NCI-H2171 (cell line): ENCODE results near the gene PPRC1.

Experiments used
- DNase-seq: peaks from one replicate; lab custom pipeline; 2025; lab: John Stamatoyannopoulos, UW

PPRC1 gene, protein sequence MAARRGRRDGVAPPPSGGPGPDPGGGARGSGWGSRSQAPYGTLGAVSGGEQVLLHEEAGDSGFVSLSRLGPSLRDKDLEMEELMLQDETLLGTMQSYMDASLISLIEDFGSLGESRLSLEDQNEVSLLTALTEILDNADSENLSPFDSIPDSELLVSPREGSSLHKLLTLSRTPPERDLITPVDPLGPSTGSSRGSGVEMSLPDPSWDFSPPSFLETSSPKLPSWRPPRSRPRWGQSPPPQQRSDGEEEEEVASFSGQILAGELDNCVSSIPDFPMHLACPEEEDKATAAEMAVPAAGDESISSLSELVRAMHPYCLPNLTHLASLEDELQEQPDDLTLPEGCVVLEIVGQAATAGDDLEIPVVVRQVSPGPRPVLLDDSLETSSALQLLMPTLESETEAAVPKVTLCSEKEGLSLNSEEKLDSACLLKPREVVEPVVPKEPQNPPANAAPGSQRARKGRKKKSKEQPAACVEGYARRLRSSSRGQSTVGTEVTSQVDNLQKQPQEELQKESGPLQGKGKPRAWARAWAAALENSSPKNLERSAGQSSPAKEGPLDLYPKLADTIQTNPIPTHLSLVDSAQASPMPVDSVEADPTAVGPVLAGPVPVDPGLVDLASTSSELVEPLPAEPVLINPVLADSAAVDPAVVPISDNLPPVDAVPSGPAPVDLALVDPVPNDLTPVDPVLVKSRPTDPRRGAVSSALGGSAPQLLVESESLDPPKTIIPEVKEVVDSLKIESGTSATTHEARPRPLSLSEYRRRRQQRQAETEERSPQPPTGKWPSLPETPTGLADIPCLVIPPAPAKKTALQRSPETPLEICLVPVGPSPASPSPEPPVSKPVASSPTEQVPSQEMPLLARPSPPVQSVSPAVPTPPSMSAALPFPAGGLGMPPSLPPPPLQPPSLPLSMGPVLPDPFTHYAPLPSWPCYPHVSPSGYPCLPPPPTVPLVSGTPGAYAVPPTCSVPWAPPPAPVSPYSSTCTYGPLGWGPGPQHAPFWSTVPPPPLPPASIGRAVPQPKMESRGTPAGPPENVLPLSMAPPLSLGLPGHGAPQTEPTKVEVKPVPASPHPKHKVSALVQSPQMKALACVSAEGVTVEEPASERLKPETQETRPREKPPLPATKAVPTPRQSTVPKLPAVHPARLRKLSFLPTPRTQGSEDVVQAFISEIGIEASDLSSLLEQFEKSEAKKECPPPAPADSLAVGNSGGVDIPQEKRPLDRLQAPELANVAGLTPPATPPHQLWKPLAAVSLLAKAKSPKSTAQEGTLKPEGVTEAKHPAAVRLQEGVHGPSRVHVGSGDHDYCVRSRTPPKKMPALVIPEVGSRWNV (N-terminal part only)

DNA sequence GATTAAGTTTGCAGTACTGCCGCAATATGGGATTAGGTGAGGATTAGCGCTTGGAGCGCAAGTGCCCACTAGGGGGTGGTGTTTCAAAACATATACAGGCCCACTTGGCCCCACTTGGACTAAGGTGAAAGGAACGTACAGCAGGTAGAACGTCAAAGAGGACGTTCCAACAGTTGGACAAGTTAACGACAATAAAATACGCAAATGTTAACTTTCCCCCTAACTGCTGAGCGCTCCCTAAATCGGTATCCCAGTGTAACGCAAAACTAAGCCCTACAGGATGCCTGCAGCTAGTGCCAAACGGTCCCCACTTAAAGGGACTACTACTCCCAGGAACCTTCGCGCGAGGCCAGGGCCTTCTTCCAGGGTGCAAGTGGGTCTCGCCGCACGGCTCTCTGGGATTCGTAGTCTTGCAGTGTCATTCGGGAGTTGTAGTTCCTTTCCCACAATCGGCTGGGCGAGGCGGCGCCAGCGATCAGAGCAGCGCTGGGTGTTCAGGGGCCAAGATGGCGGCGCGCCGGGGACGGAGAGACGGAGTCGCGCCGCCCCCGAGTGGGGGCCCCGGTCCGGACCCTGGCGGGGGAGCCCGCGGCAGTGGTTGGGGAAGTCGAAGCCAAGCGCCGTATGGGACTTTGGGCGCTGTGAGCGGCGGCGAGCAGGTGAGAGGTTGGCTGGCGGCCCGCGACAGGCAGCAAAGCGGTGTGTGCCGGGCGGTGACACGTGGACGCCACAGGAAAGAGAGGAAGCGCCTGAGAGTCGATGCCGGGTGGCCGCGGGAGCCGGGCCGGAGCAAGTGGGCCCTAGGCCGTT is at the start of gene PPRC1:
Gene PPRC1 (plus strand): TSS at position 478 of the 810 bp plus-strand sequence. CDS start 29 bp downstream, at position 507.
- peak; percentile 91 for DNase-seq

DNA sequence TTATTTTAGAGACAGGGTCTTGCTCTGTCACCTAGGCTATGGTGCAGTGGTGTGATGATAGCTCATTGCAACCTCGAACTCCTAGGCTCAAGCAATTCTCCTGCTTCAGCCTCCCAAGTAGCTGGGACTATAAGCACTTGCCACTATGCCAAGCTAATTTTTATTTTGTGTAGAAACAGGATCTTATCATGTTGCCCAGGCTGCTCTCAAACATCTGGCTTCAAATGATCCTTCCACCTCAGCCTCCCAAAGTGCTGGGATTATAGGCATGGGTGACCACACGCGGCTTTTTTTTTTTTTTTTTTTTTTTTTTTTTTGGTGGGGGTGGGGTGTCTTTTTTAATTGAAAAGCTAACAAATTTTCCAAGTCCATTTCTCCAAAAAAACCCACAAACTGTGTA is 49.3 kb upstream of the PPRC1 start:
- DNase-seq = no peak

- no peak for DNase-seq
Observed at GRCh38 chr10:102085336-102085735, 47.5 kb upstream of the PPRC1 start.

DNA sequence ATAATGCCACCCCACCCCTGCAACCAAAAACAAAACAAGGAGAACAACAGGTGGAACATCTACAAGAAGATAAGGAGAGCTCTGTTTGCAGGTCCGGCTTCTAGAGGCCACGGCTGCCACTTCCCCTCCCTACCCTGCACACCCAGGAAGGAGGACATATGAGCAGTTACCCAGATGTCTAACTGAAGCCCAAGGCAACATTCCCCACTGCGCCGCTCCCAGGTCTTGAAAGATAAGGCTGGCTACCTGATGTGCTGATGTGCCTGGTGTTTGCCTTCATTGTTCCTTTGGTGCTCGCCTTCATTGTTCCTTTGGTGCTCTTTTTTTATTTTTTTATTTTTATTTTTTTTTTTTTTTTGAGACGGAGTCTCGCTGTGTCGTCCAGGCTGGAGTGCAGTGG is 46.6 kb upstream of the PPRC1 start:
- no peak for DNase-seq

DNA sequence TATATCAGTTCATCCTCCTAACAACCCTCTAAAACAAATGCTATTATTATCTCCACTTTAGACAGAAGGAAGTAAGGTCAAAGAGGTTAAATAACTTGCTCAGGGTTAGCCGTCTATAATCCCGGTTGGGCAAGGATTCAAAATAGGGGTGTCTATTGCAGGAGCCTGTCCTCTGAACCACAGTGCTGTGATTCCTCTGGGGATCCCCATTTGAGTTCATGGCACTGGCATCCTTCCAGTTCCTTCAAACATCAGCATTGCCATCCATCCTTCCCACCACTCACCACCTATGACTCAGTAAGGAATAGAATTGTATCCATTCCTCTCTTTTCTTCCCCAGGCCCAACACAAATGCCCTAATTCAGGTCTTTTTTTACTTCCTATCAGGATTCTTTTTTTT is 42.1 kb upstream of the PPRC1 start:
- DNase-seq = no peak

GRCh38 chr10:102096449-102096848 is 36.4 kb upstream of the PPRC1 start:
- DNase-seq = no peak

GRCh38 chr10:102101152-102101551 is 31.7 kb upstream of the PPRC1 start:
- no peak for DNase-seq

DNA sequence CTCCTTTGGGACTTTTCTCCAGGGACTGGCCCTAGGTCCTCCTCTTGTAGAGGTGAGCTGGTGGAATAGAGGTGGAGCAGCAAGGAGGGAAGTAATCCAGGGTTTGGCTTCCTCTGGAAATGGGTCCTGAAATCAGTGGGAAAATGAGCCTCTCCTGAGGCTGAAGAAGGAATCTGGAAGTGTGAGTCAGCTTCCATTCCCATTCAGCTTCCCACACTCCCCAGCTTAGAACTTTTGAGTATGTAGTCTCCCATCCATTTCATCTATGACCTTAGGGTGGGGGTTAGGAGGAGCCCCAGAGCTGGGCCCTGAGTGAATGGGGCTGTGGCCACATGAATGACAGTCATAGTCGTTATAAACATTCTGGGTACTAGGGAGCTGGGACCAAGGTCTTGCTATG is 30.4 kb upstream of the PPRC1 start:
- no peak for DNase-seq

DNA sequence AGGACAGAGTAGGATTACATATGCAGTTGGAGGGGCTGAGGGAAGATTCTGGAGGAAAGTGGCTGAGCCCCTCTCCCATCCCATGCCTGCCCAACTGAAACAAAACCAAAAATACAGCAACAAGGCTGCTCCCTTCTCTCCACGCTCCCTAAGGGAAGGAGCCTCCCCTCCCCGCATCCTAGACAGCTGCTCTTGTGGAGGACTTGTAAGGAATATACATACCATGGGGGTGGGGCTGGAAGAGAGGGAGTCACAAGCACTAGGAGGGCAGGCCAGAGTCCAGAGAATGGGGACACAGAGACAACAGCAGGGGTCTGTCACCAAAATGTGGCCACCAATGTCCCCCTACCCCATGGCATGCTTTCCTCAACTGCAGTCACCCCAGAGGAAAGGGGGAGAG is 25.8 kb upstream of the PPRC1 start:
- DNase-seq = no peak

GRCh38 chr10:102109166-102110116 is 23.4 kb upstream of the PPRC1 start:
- DNase-seq = no peak

- no peak for DNase-seq
Observed at GRCh38 chr10:102111276-102111675, 21.6 kb upstream of the PPRC1 start.

DNA sequence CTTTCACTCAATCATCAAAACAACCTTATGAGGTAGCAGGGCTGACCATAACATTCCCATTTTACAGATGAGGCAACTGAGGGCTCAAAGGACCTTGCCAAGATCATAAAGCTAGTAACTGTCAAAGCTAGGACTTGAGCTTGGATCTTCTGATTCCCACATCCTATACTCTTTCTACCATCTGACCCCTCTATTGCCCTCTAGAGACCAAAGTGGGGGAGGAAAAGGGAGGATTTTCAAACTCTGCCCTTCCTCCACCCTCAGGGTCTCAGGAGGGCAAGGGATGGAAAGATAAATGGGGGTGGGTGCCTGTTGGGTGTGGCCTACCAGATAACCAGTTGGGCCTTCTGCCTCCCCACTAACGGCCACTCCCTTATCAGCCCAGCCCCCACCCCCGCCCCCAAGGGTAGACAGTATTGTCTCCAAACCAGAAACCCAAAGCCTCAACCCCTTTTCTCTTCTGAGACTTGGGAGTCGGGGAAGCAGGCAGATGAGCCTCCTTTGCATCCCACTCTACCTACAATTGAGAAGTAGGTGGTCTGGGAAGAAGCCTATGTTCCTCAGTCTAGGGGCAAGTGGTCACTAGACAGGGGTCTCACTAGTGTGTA is 20.5 kb upstream of the PPRC1 start:
- no peak for DNase-seq

- no peak for DNase-seq
Observed at GRCh38 chr10:102113261-102113955, 19.4 kb upstream of the PPRC1 start.

DNA sequence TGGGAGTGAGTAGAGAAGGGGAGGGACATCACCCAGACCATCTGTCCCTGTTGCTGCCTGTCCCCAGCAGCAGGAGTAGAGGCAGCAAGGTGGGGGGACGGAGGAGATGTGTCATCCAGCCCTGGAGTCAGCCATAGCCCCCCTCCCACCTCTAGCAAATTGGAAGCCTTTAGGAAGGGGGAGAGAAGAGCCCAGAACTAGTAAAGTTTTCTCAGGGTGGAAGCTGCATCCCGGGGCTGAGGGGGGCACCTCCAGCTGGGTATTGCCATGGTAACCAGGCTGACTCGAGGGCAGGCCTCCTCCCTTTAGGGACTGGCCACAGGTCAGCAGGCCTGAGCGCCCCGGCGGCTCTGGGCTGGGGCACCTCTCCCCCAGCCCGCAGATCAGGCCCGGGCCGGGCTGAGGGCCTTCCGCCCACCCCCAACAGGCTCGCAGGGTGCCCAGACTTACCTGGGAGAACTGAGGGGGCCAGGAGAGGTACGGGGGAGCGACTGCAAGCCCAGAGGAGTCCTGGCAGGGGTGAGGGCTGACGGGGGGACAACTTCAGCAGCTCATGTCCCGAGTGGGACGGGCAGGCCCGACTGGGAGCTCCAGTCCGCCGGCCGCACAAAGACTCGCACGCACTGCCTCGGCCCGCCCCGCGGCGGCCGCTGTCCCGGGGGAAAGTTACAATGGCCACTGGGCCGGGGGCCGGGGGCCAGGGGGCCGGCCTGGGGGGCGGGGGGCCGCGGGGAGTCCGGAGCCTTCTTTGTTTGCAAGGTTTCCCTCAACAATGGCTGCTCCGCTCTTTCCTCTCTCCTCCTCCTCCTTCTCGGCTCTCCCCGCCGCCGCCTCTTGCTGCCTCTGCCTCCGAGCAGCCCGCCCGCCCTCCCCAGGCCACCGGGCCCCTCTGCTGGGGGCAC is 18.6 kb upstream of the PPRC1 start:
- peak; percentile 24 for DNase-seq

DNA sequence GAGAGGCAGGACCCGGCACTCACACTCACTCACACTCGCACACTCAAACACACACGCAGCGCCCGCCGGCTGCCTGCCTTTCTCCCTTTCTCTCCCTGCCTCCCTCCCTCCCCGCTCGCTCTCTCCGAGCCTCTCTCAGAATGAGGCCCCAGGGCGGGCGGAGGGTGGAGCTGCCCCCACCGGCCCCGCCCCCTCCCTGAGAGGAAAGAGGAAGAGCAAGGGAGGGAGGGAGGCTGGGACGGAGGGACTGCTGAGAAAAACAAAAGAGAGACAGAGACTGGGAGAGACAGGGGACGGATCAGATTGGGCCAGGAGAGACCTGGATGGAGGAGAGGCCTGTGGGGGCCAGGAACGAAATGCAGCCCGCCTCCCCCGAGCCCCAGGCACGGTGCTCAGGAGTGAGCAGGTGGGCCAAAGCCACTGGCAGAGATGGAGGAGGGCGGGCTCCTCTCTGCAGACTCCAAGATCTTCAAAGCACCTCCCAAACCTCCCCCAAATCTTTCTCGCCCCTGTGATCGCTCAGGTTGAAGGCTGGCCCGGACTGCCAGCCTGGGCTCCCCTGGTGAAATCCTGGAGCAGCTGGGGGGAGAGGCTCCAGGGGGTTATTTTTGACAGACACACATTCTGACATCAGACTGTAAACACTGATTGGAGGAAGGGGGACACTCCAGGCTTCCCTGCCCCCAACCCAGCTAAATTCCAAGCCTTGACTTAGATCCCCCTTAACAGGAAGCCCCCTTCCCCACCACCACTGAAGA is 17.8 kb upstream of the PPRC1 start:
- peak; percentile 70 for DNase-seq

GRCh38 chr10:102115775-102116174 is 17.1 kb upstream of the PPRC1 start:
- DNase-seq = no peak

DNA sequence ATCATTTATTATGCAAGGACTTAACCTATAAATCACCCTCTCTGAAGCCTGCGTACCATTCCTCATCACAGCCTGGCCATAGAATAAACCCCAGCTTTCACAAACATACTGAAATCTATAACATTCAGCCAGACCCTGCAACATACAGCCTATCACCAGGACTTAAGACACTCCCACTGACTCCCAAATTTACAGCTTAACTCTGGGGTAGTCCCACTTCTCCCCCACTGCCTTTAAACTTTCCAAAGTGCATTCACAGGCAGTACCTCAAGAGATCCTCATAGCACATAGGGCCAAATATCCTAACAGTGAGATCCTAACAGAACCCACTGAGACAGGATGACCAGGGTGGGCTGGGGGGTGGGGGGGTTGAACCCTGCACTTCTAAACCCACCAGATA is 16.2 kb upstream of the PPRC1 start:
- DNase-seq = no peak
